H1 (cell line): ENCODE data around the gene IQGAP3. TPM values are rescaled to one million over a fixed set of nuclear protein-coding genes. Genes with fewer than 3 reads are reported as not detected.

ENCODE experiments used
- CTCF ChIA-PET: fragments of 300-600 bp; sonication (Branson Sonifier 250); formaldehyde crosslinking; loops from one replicate; lab custom pipeline; 2021; ENCODE audit not compliant: partially characterized antibody; lab: Charles Lee
- POLR2A ChIA-PET: fragments of 300-600 bp; sonication (Branson Sonifier 250); formaldehyde crosslinking; loops from one replicate; lab custom pipeline; 2021; ENCODE audit warnings: inconsistent platforms; ENCODE audit not compliant: partially characterized antibody; lab: Charles Lee
- DNase-seq, 2 experiments: peaks; one replicate each; pipeline versions ENCODE4 v3.0.0 to v3.0.0-alpha.2; 2010 to 2022; ENCODE audit warnings: low spot score in 2 of 2, low read depth in 1 of 2, mixed read lengths in 1 of 2
- FAIRE-seq: peaks from 2 replicates; lab custom pipeline; 2011; peaks lifted over from hg19 to GRCh38; lab: Jason Lieb, UNC
- H2AFZ ChIP-seq: 2 replicates; pipeline ENCODE4 v1.8.1; 2012; ENCODE audit warnings: low read length, inconsistent platforms
- H2AK5ac ChIP-seq: 2 replicates; pipeline ENCODE4 v1.6.1; 2013; ENCODE audit warnings: low read depth, low read length
- H2BK120ac ChIP-seq: replicated peaks from 2 replicates; pipeline ENCODE3; 2013; ENCODE audit warnings: low read depth, low read length, inconsistent platforms
- H2BK12ac ChIP-seq: 2 replicates; pipeline ENCODE4 v1.6.1; 2013; ENCODE audit warnings: low read depth, low read length
- H2BK15ac ChIP-seq: 2 replicates; pipeline ENCODE4 v1.6.1; 2013; ENCODE audit warnings: low read length
- H2BK20ac ChIP-seq: 2 replicates; pipeline ENCODE4 v1.6.1; 2013; ENCODE audit warnings: low read length
- H2BK5ac ChIP-seq: 2 replicates; pipeline ENCODE4 v1.6.1; 2013; ENCODE audit warnings: low read depth, low read length
- H3K14ac ChIP-seq: 2 replicates; pipeline ENCODE4 v1.6.1; 2013; ENCODE audit warnings: inconsistent platforms; ENCODE audit not compliant: insufficient read length
- H3K18ac ChIP-seq: 2 replicates; pipeline ENCODE4 v1.6.1; 2013; ENCODE audit warnings: low read length; ENCODE audit errors: extremely low read depth
- H3K23ac ChIP-seq: 2 replicates; pipeline ENCODE4 v1.6.1; 2013; ENCODE audit warnings: inconsistent platforms; ENCODE audit not compliant: insufficient read length
- H3K23me2 ChIP-seq: 2 replicates; pipeline ENCODE4 v1.6.1; 2013; ENCODE audit warnings: low read depth, low read length
- H3K27ac ChIP-seq: 2 replicates; pipeline ENCODE4 v1.6.1; 2011; ENCODE audit warnings: low read depth, low read length, inconsistent platforms
- H3K27me3 ChIP-seq, 4 experiments: replicated peaks in 1 of 4; 1 replicate in 1 of 4; 2 replicates in 3 of 4; pipeline versions ENCODE4 v1.6.1 to v1.8.1; 2011 to 2013; ENCODE audit warnings: low read length in 3 of 4, mild to moderate bottlenecking in 3 of 4, inconsistent platforms in 2 of 4, mixed read lengths in 2 of 4, moderate library complexity in 1 of 4; ENCODE audit not compliant: control insufficient read depth in 3 of 4, insufficient read depth in 3 of 4; ENCODE audit errors: extremely low read depth in 1 of 4
- H3K36me3 ChIP-seq, 4 experiments: 2 replicates each; pipeline versions ENCODE4 v1.6.1 to v1.8.1; 2011 to 2013; ENCODE audit warnings: mild to moderate bottlenecking in 4 of 4, low read length in 3 of 4, moderate library complexity in 2 of 4, control low read depth in 1 of 4, inconsistent platforms in 1 of 4; ENCODE audit not compliant: insufficient read depth in 4 of 4, control insufficient read depth in 2 of 4
- H3K4ac ChIP-seq: replicated peaks from 2 replicates; pipeline ENCODE3; 2013; ENCODE audit warnings: low read length, low read depth, mixed read lengths, inconsistent platforms; ENCODE audit not compliant: insufficient read length
- H3K4me1 ChIP-seq, 4 experiments: replicated peaks in 1 of 4; 1 replicate in 1 of 4; 2 replicates in 3 of 4; pipeline versions ENCODE4 v1.6.1 to v1.8.1; 2011 to 2013; ENCODE audit warnings: low read length in 3 of 4, inconsistent platforms in 2 of 4, mixed read lengths in 1 of 4; ENCODE audit not compliant: insufficient read depth in 4 of 4, control insufficient read depth in 3 of 4
- H3K4me2 ChIP-seq, 2 experiments: 2 replicates each; pipeline versions ENCODE4 v1.6.1 to v1.8.1; 2011 to 2013; ENCODE audit warnings: low read depth in 2 of 2, low read length in 2 of 2, control low read depth in 1 of 2, inconsistent platforms in 1 of 2, mild to moderate bottlenecking in 1 of 2; ENCODE audit not compliant: insufficient read depth in 1 of 2
- H3K4me3 ChIP-seq, 4 experiments: fragments of 200-600, 300-600 bp in 1 of 4; sonication (generic), shearing (Covaris generic), sonication (Bioruptor Twin) in 1 of 4; 2 replicates each; pipeline versions ENCODE4 v1.5.1 to v1.8.1; 2011 to 2016; ENCODE audit warnings: low read length in 4 of 4, low read depth in 3 of 4, control low read depth in 2 of 4, inconsistent platforms in 2 of 4, mild to moderate bottlenecking in 2 of 4, mixed read lengths in 1 of 4, moderate library complexity in 1 of 4; ENCODE audit not compliant: insufficient read depth in 2 of 4; ENCODE audit errors: extremely low read depth in 1 of 4
- H3K56ac ChIP-seq: replicated peaks from 2 replicates; pipeline ENCODE3; 2013; ENCODE audit warnings: low read depth, mild to moderate bottlenecking, mixed read lengths, low read length, inconsistent platforms; ENCODE audit not compliant: insufficient read length
- H3K79me1 ChIP-seq: 2 replicates; pipeline ENCODE4 v1.6.1; 2013; ENCODE audit warnings: low read depth, low read length, control low read depth
- H3K79me2 ChIP-seq, 2 experiments: 2 replicates each; pipeline versions ENCODE4 v1.6.1 to v1.8.1; 2012 to 2013; ENCODE audit warnings: low read length in 2 of 2, mild to moderate bottlenecking in 2 of 2, inconsistent platforms in 1 of 2; ENCODE audit not compliant: insufficient read depth in 2 of 2, control insufficient read depth in 1 of 2
- H3K9ac ChIP-seq, 4 experiments: replicated peaks in 1 of 4; 1 replicate in 1 of 4; 2 replicates in 3 of 4; pipeline versions ENCODE4 v1.6.1 to v1.8.1; 2011 to 2013; ENCODE audit warnings: low read depth in 3 of 4, low read length in 3 of 4, control low read depth in 2 of 4, mild to moderate bottlenecking in 2 of 4, moderate library complexity in 2 of 4, inconsistent platforms in 1 of 4; ENCODE audit errors: extremely low read depth in 1 of 4
- H3K9me3 ChIP-seq, 2 experiments: 2 replicates each; pipeline versions ENCODE4 v1.6.1 to v1.8.1; 2012 to 2013; ENCODE audit warnings: mild to moderate bottlenecking in 2 of 2, moderate library complexity in 2 of 2, control low read depth in 1 of 2, inconsistent platforms in 1 of 2, low read depth in 1 of 2, low read length in 1 of 2, mixed read lengths in 1 of 2; ENCODE audit not compliant: insufficient read depth in 2 of 2
- H4K20me1 ChIP-seq, 2 experiments: replicated peaks in 1 of 2; 2 replicates each; pipeline versions ENCODE3 to v1.8.1; 2011 to 2013; ENCODE audit warnings: inconsistent platforms in 2 of 2, low read length in 2 of 2, mild to moderate bottlenecking in 1 of 2; ENCODE audit not compliant: insufficient read depth in 2 of 2, control insufficient read depth in 1 of 2
- H4K5ac ChIP-seq: 2 replicates; pipeline ENCODE4 v1.6.1; 2013; ENCODE audit warnings: low read length, low read depth, mixed read lengths, inconsistent platforms; ENCODE audit not compliant: insufficient read length
- H4K8ac ChIP-seq: 2 replicates; pipeline ENCODE4 v1.8.0; 2013; ENCODE audit warnings: mild to moderate bottlenecking, moderate library complexity, low read length, inconsistent platforms; ENCODE audit not compliant: insufficient read depth; ENCODE audit errors: extremely low read depth
- H4K91ac ChIP-seq: replicated peaks from 2 replicates; pipeline ENCODE3; 2013; ENCODE audit warnings: low read length, mixed read lengths, inconsistent platforms; ENCODE audit not compliant: insufficient read length
- BCL11A ChIP-seq, 2 experiments: IDR thresholded peaks; one replicate each; pipeline ENCODE4 v1.6.1; 2011; ENCODE audit warnings: low read depth in 2 of 2, low read length in 2 of 2, mild to moderate bottlenecking in 2 of 2
- CBX5 ChIP-seq: fragments of 300-800, 300-1000 bp; sonication (generic); IDR thresholded peaks from 2 replicates; pipeline ENCODE4 v1.7.1; 2016; ENCODE audit warnings: antibody characterized with exemption, low read length, low read depth
- CREB1 ChIP-seq: IDR thresholded peaks from 2 replicates; pipeline ENCODE4 v1.6.1; 2012; ENCODE audit warnings: inconsistent platforms
- CTBP2 ChIP-seq: IDR thresholded peaks from 2 replicates; pipeline ENCODE4 v1.7.0; 2011; ENCODE audit warnings: borderline replicate concordance, mild to moderate bottlenecking, moderate library complexity, mixed read lengths, low read length; ENCODE audit not compliant: insufficient read depth, insufficient read length
- GTF2F1 ChIP-seq: IDR thresholded peaks from 2 replicates; pipeline ENCODE4 v1.6.1; 2012; ENCODE audit warnings: low read depth, low read length, improper control_type of control experiment, borderline replicate concordance
- NRF1 ChIP-seq: IDR thresholded peaks from 2 replicates; pipeline ENCODE4 v1.6.1; 2011; ENCODE audit warnings: mild to moderate bottlenecking, low read depth, low read length, improper control_type of control experiment
- SIN3A ChIP-seq, 2 experiments: IDR thresholded peaks in 1 of 2; conservative IDR thresholded peaks in 1 of 2; 2 replicates each; pipeline ENCODE4 v1.6.1; 2011 to 2012; ENCODE audit warnings: low read length in 2 of 2, improper control_type of control experiment in 1 of 2, low read depth in 1 of 2, mild to moderate bottlenecking in 1 of 2
- SIRT6 ChIP-seq: IDR thresholded peaks from one replicate; pipeline ENCODE4 v1.7.1; 2012; ENCODE audit warnings: low read length, inconsistent platforms
- SRF ChIP-seq: IDR thresholded peaks from 2 replicates; pipeline ENCODE4 v1.6.1; 2011; ENCODE audit warnings: mild to moderate bottlenecking, low read depth, low read length, moderate library complexity
- WGBS, 2 experiments: shearing (Covaris generic) in 1 of 2; methylation state at CpG; one replicate each; pipeline versions ENCODE4 v1.1.6 to v1.1.7; 2013 to 2015; ENCODE audit warnings: low lambda C conversion rate in 2 of 2, mixed read lengths in 2 of 2, inconsistent platforms in 1 of 2, low coverage in 1 of 2, missing lambda C conversion rate in 1 of 2; ENCODE audit not compliant: insufficient replicate concordance in 2 of 2, insufficient coverage in 1 of 2, insufficient read length in 1 of 2; ENCODE audit errors: extremely low coverage in 1 of 2, missing lambda C conversion rate in 1 of 2; 5-methylcytosine and 5-hydroxymethylcytosine counted together
- polyA plus RNA-seq, 7 experiments: library from polyadenylated mRNA; depleted of rRNA in 3 of 7; stranded (reverse) in 5 of 7; unstranded in 2 of 7; fragments of >200 nt in 5 of 7; fragments of 200-250 nt in 2 of 7; gene quantifications; 1 replicate in 5 of 7; 2 replicates in 1 of 7; 4 replicates in 1 of 7; pipeline versions ENCODE4 v1.2.1 to v1.2.3, GENCODE V29; 2011 to 2013; ENCODE audit warnings: missing spikeins in 2 of 7, mixed read lengths in 2 of 7
- total RNA-seq: library from RNA; stranded (reverse); fragmentation: NEBNext Ultra II Directional; extraction: Animal tissue kit (Norgen Biotek cat#: 25700); gene quantifications from 2 replicates; pipeline ENCODE4 v1.2.1, GENCODE V29; 2021
- TF ChIP-seq, protein P1 (sequence below): IDR thresholded peaks from 2 replicates; pipeline ENCODE4 v1.6.1; 2012; ENCODE audit warnings: inconsistent platforms

IQGAP3 gene
- total and polyA plus RNA-seq, 2 of the 8 experiments (the other 6 are each of a cell fraction or from before 2014, with no cell fraction given): 14.6 to 22.3 TPM

DNA sequence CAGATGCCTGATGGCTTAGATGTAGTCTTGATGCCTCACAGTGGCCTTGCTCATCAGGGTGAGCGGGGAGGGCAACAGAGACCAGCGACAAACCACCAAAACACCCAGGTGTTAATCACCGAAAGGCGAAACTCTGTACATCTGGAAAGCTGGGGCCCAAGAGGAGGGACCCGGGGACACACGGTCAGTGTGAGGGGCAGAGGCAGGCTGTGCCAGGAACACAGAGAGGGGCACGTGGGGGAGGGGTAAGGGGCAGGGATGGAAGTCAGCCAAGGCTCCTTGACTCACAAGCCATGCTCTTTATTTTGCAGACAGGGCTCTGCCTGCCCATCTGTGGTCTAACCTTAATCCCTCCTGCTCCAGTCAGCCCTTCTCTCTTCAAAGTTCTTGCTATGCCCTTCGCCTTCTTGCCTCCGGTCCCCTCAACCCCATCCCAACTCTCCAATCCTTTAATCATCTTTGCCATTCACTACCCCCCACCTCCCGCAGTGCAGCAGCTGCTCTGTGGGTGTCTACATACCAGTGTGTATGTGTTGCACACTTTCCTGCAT is 76.1 kb downstream of the IQGAP3 start:
- H4K91ac ChIP-seq: no peak overlapping the region
- H3K9me3 ChIP-seq: no peaks in the 10 kb centered on the region
- no peak overlapping the region for H3K4ac ChIP-seq
- H3K27ac ChIP-seq: no peak overlapping the region
- no peak overlapping the region for H2BK120ac ChIP-seq
- no peak overlapping the region for H3K9ac ChIP-seq
- no peak overlapping the region for H4K8ac ChIP-seq
- H3K23me2 ChIP-seq: peaks cover 16% of the 10 kb centered on the region
- peaks cover 22 to 49% (median 34%) of the 10 kb centered on the region in 4 experiments for H3K4me1 ChIP-seq
- H2BK5ac ChIP-seq: peak overlapping the region; percentile 60; the same call in 1 of the 2 replicates
- peaks cover 45% of the 10 kb centered on the region for H3K79me1 ChIP-seq
- 81 to 100% methylated on average over 2 to 10 of the region's 10 CpGs for WGBS, 2 experiments
- peaks cover 2 to 8% of the 10 kb centered on the region in 2 experiments for H4K20me1 ChIP-seq
- CTCF ChIA-PET: interaction anchor here (1.1 to 17.4 kb wide), 4 partner anchors 11 to 112 kb away, joined by 3 to 236 read pairs (median 4); no protein-coding TSS in a partner anchor
- peaks cover 12 to 81% of the 10 kb centered on the region in 2 experiments for H3K79me2 ChIP-seq
- FAIRE-seq (no peak), DNase-seq (no peak)
- H3K18ac ChIP-seq: no peak overlapping the region; the same call in 1 of the 2 replicates
- no peak overlapping the region for H3K14ac ChIP-seq
- no peak overlapping the region for H3K4me3 ChIP-seq
- H2BK12ac ChIP-seq: peak overlapping the region; percentile 68; the same call in 1 of the 2 replicates
- peak overlapping the region in 1 of 2 experiments; percentile 90; a peak in 1 of 4 replicates for H3K4me2 ChIP-seq
- no peaks in the 10 kb centered on the region for H3K27me3 ChIP-seq
- no peaks in the 10 kb centered on the region for H3K36me3 ChIP-seq
- no peak overlapping the region for H3K23ac ChIP-seq
- H3K56ac ChIP-seq: no peak overlapping the region
- no peak overlapping the region for H4K5ac ChIP-seq
- H2AFZ ChIP-seq: no peak overlapping the region
- TF ChIP-seq BCL11A (IDR thresholded peaks at IDR 0.05; ENCODE audit: low read depth in 2 of 2, low read length in 2 of 2) (no peak), CTBP2 (no peak), GTF2F1 (no peak), CBX5 (no peak), SRF (no peak), SIN3A (conservative IDR thresholded peaks at IDR 0.05 in 1 of 2, IDR thresholded peaks at IDR 0.05 in 1 of 2; ENCODE audit: low read depth in 1 of 2, low read length in 2 of 2) (no peak), SIRT6 (no peak), NRF1 (no peak), CREB1 (no peak)
- TF ChIP-seq, protein P1, sequence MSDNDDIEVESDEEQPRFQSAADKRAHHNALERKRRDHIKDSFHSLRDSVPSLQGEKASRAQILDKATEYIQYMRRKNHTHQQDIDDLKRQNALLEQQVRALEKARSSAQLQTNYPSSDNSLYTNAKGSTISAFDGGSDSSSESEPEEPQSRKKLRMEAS: no peak
- peak overlapping the region; percentile 72; the same call in 1 of the 2 replicates for H2BK15ac ChIP-seq
- POLR2A ChIA-PET: interaction anchor here (0.8 to 16.1 kb wide), 3 partner anchors 6 to 39 kb away, joined by 3 to 166 read pairs (median 4); partner anchors contain the start of gene MEF2D
- H2AK5ac ChIP-seq: peak overlapping the region; percentile 66
- H2BK20ac ChIP-seq: peak overlapping the region; percentile 61; the same call in 1 of the 2 replicates
